K562 (cell line): ENCODE data around the gene C1orf56. TPM values are rescaled to one million over a fixed set of nuclear protein-coding genes. Genes with fewer than 3 reads are reported as not detected.
A peak's percentile ranks its signal among the peaks of the same experiment; 100 is the strongest.

Source experiments
- CBFB ChIP-seq: sonication (generic); formaldehyde crosslinking; IDR thresholded peaks from 2 replicates; pipeline ENCODE4 v1.4.0; 2020; ENCODE audit warnings: mild to moderate bottlenecking, missing genetic modification reagents
- DNMT1 ChIP-seq: fragments of 450-650 bp; IDR thresholded peaks from 2 replicates; pipeline ENCODE4 v1.6.1; 2016; ENCODE audit warnings: antibody characterized with exemption, mild to moderate bottlenecking
- GTF2B ChIP-seq: IDR thresholded peaks from 2 replicates; pipeline ENCODE4 v1.6.1; 2011; ENCODE audit not compliant: insufficient read length; ENCODE audit errors: extremely low read depth
- MCM7 ChIP-seq, 2 experiments: fragments of 450-650 bp; IDR thresholded peaks; 2 replicates each; pipeline ENCODE4 v1.6.1; 2016 to 2018
- NR2C1 ChIP-seq, 2 experiments: fragments of 450-650 bp; IDR thresholded peaks; 2 replicates each; pipeline ENCODE4 v1.6.1; 2017; ENCODE audit warnings: mild to moderate bottlenecking in 2 of 2, antibody characterized with exemption in 1 of 2, inconsistent platforms in 1 of 2, missing compliant biosample characterization in 1 of 2, missing genetic modification characterization in 1 of 2
- POLR2G ChIP-seq: fragments of 200-400 bp; formaldehyde crosslinking; IDR thresholded peaks from 2 replicates; pipeline ENCODE4 v1.6.1; 2017; ENCODE audit warnings: low read depth, mild to moderate bottlenecking, antibody characterized with exemption, low read length, moderate library complexity
- PTTG1 ChIP-seq: fragments of 450-650 bp; IDR thresholded peaks from 2 replicates; pipeline ENCODE4 v1.6.1; 2016; ENCODE audit warnings: low read depth, mild to moderate bottlenecking, missing genetic modification characterization, missing compliant biosample characterization
- RBFOX2 ChIP-seq: fragments of 200-400 bp; formaldehyde crosslinking; IDR thresholded peaks from 2 replicates; pipeline ENCODE4 v1.6.1; 2017; ENCODE audit warnings: low read depth, mild to moderate bottlenecking, low read length, moderate library complexity
- TEAD2 ChIP-seq: fragments of 450-650 bp; IDR thresholded peaks from 2 replicates; pipeline ENCODE4 v1.6.1; 2016; ENCODE audit warnings: missing genetic modification characterization, control low read depth, missing compliant biosample characterization
- TEAD4 ChIP-seq, 2 experiments: sonication (generic) in 1 of 2; formaldehyde crosslinking in 1 of 2; IDR thresholded peaks; 2 replicates each; pipeline versions ENCODE4 v1.6.1 to v1.8.0; 2012 to 2022; ENCODE audit warnings: borderline replicate concordance in 1 of 2, inconsistent platforms in 1 of 2, low read length in 1 of 2, mild to moderate bottlenecking in 1 of 2, missing genetic modification reagents in 1 of 2
- TFAP4 ChIP-seq: sonication (generic); formaldehyde crosslinking; IDR thresholded peaks from 2 replicates; pipeline ENCODE4 v1.8.0; 2022; ENCODE audit warnings: missing genetic modification reagents, mild to moderate bottlenecking, moderate library complexity, borderline replicate concordance
- ZMIZ1 ChIP-seq, 2 experiments: fragments of 150-350 bp in 1 of 2; IDR thresholded peaks; 2 replicates each; pipeline ENCODE4 v1.6.1; 2012 to 2016; ENCODE audit warnings: low read depth in 2 of 2, low read length in 2 of 2, mild to moderate bottlenecking in 1 of 2, moderate library complexity in 1 of 2
- ZNF431 ChIP-seq: sonication (generic); formaldehyde crosslinking; IDR thresholded peaks from 2 replicates; pipeline ENCODE4 v1.8.0; 2022; ENCODE audit warnings: mild to moderate bottlenecking, missing genetic modification reagents
- ZNF507 ChIP-seq: conservative IDR thresholded peaks from 2 replicates; pipeline ENCODE4 v1.6.1; 2017; ENCODE audit warnings: missing genetic modification characterization, missing compliant biosample characterization
- polyA plus RNA-seq, 8 experiments: library from polyadenylated mRNA; depleted of rRNA in 4 of 8; stranded (reverse) in 5 of 8; unstranded in 3 of 8; fragments of >200 nt; fragmentation: Nextera tagmentation in 2 of 8; fragmentation: Illumina TruSeq in 1 of 8; extraction: Ambion mirVana in 2 of 8; extraction: Trizol in 1 of 8; gene quantifications; 2 replicates each; pipeline versions ENCODE4 v1.2.1 to v1.2.3, GENCODE V29; 2011 to 2014; ENCODE audit warnings: inconsistent platforms in 1 of 8, missing spikeins in 1 of 8
- total RNA-seq, 7 experiments: library from RNA; depleted of rRNA in 6 of 7; stranded (reverse); fragments of >200 nt in 6 of 7; fragmentation: Illumina TruSeq in 2 of 7; extraction: Trizol in 2 of 7; gene quantifications; 2 replicates each; pipeline versions ENCODE4 v1.2.1 to v1.2.3, GENCODE V29; 2011 to 2021; ENCODE audit warnings: low replicate concordance in 1 of 7

Gene C1orf56
- total and polyA plus RNA-seq, 9 of the 15 experiments (the other 6 are each of a cell fraction or from before 2014, with no cell fraction given): 0.18 to 15.7 (median 1.1) TPM

- TF ChIP-seq NR2C1 (IDR thresholded peaks at IDR 0.05) (no peak), NR2C1 (tag; IDR thresholded peaks at IDR 0.05) (no peak), GTF2B (no peak), DNMT1 (no peak), TFAP4 (CRISPR knock-in tag) (no peak), CBFB (CRISPR knock-in tag) (0 out of 2 replicates have a peak, but pooled peaks have one; percentile 66), POLR2G (no peak), TEAD4 (IDR thresholded peaks at IDR 0.05; ENCODE audit: low read length) (no peak), TEAD4 (CRISPR knock-in tag; IDR thresholded peaks at IDR 0.05; ENCODE audit: borderline replicate concordance) (0 out of 2 replicates have a peak, but pooled peaks have one; percentile 5), ZMIZ1 (IDR thresholded peaks at IDR 0.05; ENCODE audit: low read depth in 2 of 2, low read length in 2 of 2) (no peak), MCM7 (IDR thresholded peaks at IDR 0.05) (no peak), RBFOX2 (no peak), ZNF507 (tag) (no peak), TEAD2 (tag) (no peak), PTTG1 (tag) (no peak), ZNF431 (CRISPR knock-in tag) (no peak)
These were observed 1.1 kb downstream of the C1orf56 start (continued) for GRCh38 chr1:151048645-151049032.
